NOMO-1 treated with dmso at 0.1 percent for 144 hours (cell line): ENCODE results near the gene SYNJ2.

Experiments used
- DNase-seq: peaks from one replicate; lab custom pipeline; 2025; ENCODE audit not compliant: unreplicated experiment; lab: John Stamatoyannopoulos, UW

SYNJ2 gene

GRCh38 chr6:157978021-157978783, 3.5 kb upstream of the SYNJ2 start:
- DNase-seq = no peak

GRCh38 chr6:157980288-157981131, 1.2 kb upstream of the SYNJ2 start:
- peak; percentile 11 for DNase-seq

- no peak for DNase-seq
These were observed 600 bp upstream of the SYNJ2 start for GRCh38 chr6:157981132-157981394.

- DNase-seq = no peak
These were observed 469 bp downstream of the SYNJ2 start for GRCh38 chr6:157982102-157982562.

GRCh38 chr6:157982563-157983405, 1.1 kb downstream of the SYNJ2 start:
- DNase-seq = no peak

GRCh38 chr6:157983406-157984119, 1.9 kb downstream of the SYNJ2 start:
- no peak for DNase-seq

- no peak for DNase-seq
These were observed 2.5 kb downstream of the SYNJ2 start for GRCh38 chr6:157984128-157984527.

GRCh38 chr6:157984686-157985225, 3.1 kb downstream of the SYNJ2 start:
- DNase-seq = no peak

- no peak for DNase-seq
These were observed 3.9 kb downstream of the SYNJ2 start for GRCh38 chr6:157985378-157986155.

GRCh38 chr6:157987788-157988699, 6.4 kb downstream of the SYNJ2 start:
- DNase-seq = no peak

GRCh38 chr6:157988700-157989063, 7.0 kb downstream of the SYNJ2 start:
- no peak for DNase-seq

GRCh38 chr6:157989541-157990289, 8.1 kb downstream of the SYNJ2 start:
- DNase-seq = no peak

GRCh38 chr6:157990321-157991066, 8.8 kb downstream of the SYNJ2 start:
- DNase-seq = no peak

- DNase-seq = no peak
These were observed 9.4 kb downstream of the SYNJ2 start for GRCh38 chr6:157991067-157991432.

- DNase-seq = no peak
These were observed 11.4 kb downstream of the SYNJ2 start for GRCh38 chr6:157993076-157993475.

GRCh38 chr6:157994125-157994795, 12.6 kb downstream of the SYNJ2 start:
- no peak for DNase-seq

GRCh38 chr6:157995458-157995857, 13.8 kb downstream of the SYNJ2 start:
- no peak for DNase-seq
